ENCODE data around the gene PTPRE.

The PTPRE gene

GRCh38 chr10:128056303-128057050 is 149.6 kb downstream of the PTPRE start:
- TF ChIP-seq CTCF (conservative IDR thresholded peaks at IDR 0.05; ENCODE audit: low read depth, low read length), result no peak
- Histone ChIP-seq H3K36me3 (ENCODE audit: insufficient read depth) (no peaks in the 10 kb centered on the region), H3K9ac (no peak overlapping the region), H2AFZ (ENCODE audit: low read depth) (no peak overlapping the region), H3K4me2 (no peak overlapping the region), H4K20me1 (ENCODE audit: insufficient read depth) (no peaks in the 10 kb centered on the region), H3K4me1 (ENCODE audit: low read depth, poor library complexity, severe bottlenecking) (no peaks in the 10 kb centered on the region), H3K4me3 (IDR thresholded peaks at IDR 0.05; ENCODE audit: insufficient read depth, low read depth, low read length) (no peak overlapping the region), H3K79me2 (ENCODE audit: insufficient read depth, low read depth) (no peaks in the 10 kb centered on the region), H3K27ac (no peak overlapping the region), H3K27me3 (ENCODE audit: insufficient read depth, low read depth) (no peaks in the 10 kb centered on the region)

- Histone ChIP-seq H3K4me2 (no peak overlapping the region), H3K36me3 (ENCODE audit: insufficient read depth) (no peaks in the 10 kb centered on the region), H3K4me3 (IDR thresholded peaks at IDR 0.05; ENCODE audit: insufficient read depth, low read depth, low read length) (no peak overlapping the region), H3K9ac (no peak overlapping the region), H4K20me1 (ENCODE audit: insufficient read depth) (no peaks in the 10 kb centered on the region), H3K27ac (no peak overlapping the region), H3K79me2 (ENCODE audit: insufficient read depth, low read depth) (no peaks in the 10 kb centered on the region), H2AFZ (ENCODE audit: low read depth) (no peak overlapping the region), H3K4me1 (ENCODE audit: low read depth, poor library complexity, severe bottlenecking) (peaks cover 2% of the 10 kb centered on the region), H3K27me3 (ENCODE audit: insufficient read depth, low read depth) (no peaks in the 10 kb centered on the region)
- no peak for TF ChIP-seq CTCF (conservative IDR thresholded peaks at IDR 0.05; ENCODE audit: low read depth, low read length)
Measured at GRCh38 chr10:128058106-128058749, 151.3 kb downstream of the PTPRE start.

- Histone ChIP-seq H3K36me3 (ENCODE audit: insufficient read depth) (no peaks in the 10 kb centered on the region), H3K4me2 (no peak overlapping the region), H3K27me3 (ENCODE audit: insufficient read depth, low read depth) (no peaks in the 10 kb centered on the region), H3K79me2 (ENCODE audit: insufficient read depth, low read depth) (no peaks in the 10 kb centered on the region), H3K4me1 (ENCODE audit: low read depth, poor library complexity, severe bottlenecking) (peaks cover 7% of the 10 kb centered on the region), H4K20me1 (ENCODE audit: insufficient read depth) (no peaks in the 10 kb centered on the region), H3K4me3 (IDR thresholded peaks at IDR 0.05; ENCODE audit: insufficient read depth, low read depth, low read length) (no peak overlapping the region), H3K27ac (no peak overlapping the region), H3K9ac (no peak overlapping the region), H2AFZ (ENCODE audit: low read depth) (no peak overlapping the region)
- TF ChIP-seq CTCF (conservative IDR thresholded peaks at IDR 0.05; ENCODE audit: low read depth, low read length), result no peak
Measured at GRCh38 chr10:128058750-128059134, 151.8 kb downstream of the PTPRE start.

- Histone ChIP-seq H2AFZ (ENCODE audit: low read depth) (no peak overlapping the region), H3K36me3 (ENCODE audit: insufficient read depth) (no peaks in the 10 kb centered on the region), H3K27ac (no peak overlapping the region), H3K27me3 (ENCODE audit: insufficient read depth, low read depth) (no peaks in the 10 kb centered on the region), H3K9ac (no peak overlapping the region), H3K4me1 (ENCODE audit: low read depth, poor library complexity, severe bottlenecking) (peaks cover 14% of the 10 kb centered on the region), H3K79me2 (ENCODE audit: insufficient read depth, low read depth) (no peaks in the 10 kb centered on the region), H3K4me3 (IDR thresholded peaks at IDR 0.05; ENCODE audit: insufficient read depth, low read depth, low read length) (no peak overlapping the region), H4K20me1 (ENCODE audit: insufficient read depth) (no peaks in the 10 kb centered on the region), H3K4me2 (no peak overlapping the region)
- TF ChIP-seq CTCF (conservative IDR thresholded peaks at IDR 0.05; ENCODE audit: low read depth, low read length), result no peak
Measured at GRCh38 chr10:128059266-128059981, 152.5 kb downstream of the PTPRE start.

Data from KMS-11 (cell line).